Inflammatory macrophage treated with lipopolysaccharide for 1 hour (primary cell): ENCODE results near the gene GPR137B.
A peak's percentile ranks its signal among the peaks of the same experiment; 100 is the strongest.

Experiments
- DNase-seq, 2 donors: peaks; one replicate each; pipeline ENCODE4 v3.0.0-alpha.2; 2020 to 2022

Gene GPR137B

GRCh38 chr1:236142253-236143103, at the start of gene GPR137B:
TSS of gene GPR137B (plus strand) at chr1:236142539. CDS start at chr1:236142623, 84 bp downstream.
- DNase-seq, result peak; percentile 64 to 65

- DNase-seq, result no peak
These were observed 49.4 kb upstream of the GPR137B start for GRCh38 chr1:236092899-236093298.

DNA sequence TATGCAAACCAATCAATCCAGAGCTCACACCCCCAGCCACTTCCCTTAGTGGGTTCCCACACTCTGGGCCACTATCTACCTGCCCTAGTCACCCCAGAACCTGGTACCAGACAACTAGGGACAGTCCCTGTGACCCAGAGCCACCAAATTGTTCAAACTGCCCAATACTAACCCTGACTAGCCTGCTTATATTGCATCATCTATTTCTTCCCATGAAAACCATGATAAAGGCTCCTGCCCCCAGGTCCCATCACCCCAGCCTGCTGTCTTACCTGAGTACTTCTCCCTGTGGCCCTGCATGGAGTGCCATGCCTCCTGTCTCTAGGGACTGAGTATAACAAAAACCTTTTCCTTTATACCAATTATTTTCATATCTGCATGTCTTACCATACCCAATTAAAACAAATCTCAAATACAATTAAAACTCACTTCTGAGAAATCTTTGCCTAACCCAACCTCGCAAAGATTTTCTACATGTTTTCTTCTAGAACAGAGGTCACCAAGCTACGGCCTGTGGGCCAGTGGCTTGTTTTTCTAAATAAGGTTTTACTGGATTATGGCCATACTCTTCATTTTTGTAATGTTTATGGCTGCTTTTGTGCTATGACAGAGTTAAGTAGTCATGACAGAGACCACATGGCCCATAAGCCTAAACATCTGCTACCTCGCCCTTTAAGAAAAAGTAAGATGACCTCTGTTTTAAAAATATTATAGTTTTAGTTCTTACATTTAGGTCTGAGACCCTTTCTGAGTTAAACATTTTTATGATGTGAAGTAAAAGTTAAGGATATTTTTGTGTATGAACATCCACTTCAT, 46.4 kb upstream of the GPR137B start:
- DNase-seq, result no peak

GRCh38 chr1:236096660-236097482, 45.5 kb upstream of the GPR137B start:
- peak; percentile 24 to 47 for DNase-seq

DNA sequence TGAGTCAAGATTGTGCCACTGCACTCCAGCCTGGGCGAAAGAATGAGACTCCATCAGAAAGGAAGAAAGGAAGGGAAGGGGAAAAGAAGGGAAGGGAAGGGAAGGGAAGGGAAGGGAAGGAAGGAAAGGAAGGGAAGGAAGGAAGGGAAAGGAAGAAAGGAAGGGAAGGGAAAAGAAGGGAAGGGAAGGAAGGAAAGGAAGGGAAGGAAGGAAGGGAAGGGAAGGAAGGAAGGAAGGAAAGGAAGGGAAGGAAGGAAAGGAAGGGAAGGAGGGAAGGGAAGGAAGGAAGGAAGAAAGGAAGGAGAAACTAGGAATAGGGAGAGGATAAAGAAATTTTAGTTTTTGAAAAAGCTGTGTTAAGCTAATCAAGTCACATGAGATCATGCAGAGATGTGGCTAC, 44.1 kb upstream of the GPR137B start:
- no peak for DNase-seq

DNA sequence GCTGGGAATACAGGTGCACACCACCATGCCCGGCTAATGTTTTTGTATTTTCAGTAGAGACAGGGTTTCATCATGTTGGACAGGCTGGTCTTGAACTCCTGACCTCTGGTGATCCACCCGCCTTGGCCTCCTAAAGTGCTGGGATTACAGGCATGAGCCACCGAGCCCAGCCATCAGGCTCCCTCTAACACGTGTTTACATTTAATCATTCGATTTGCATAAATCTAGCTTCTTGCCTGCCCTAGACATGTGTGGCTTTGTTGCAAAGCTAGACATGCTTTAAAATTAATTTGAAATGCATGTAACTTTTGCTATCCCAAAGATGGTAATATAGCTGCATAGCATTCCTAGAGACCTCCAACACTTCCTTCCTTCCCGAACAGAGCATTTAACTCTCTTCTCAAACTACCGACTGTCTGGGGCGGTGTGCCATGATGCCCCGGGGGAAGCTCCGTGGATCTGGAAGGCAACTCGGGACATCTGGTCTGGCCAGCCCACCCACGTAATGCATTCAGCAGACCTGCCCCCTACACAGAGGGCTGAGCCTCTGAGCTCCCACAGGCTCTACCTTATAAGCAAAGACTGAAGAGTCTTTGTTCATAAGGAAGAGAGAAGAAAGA, 42.9 kb upstream of the GPR137B start:
- DNase-seq, result no peak

DNA sequence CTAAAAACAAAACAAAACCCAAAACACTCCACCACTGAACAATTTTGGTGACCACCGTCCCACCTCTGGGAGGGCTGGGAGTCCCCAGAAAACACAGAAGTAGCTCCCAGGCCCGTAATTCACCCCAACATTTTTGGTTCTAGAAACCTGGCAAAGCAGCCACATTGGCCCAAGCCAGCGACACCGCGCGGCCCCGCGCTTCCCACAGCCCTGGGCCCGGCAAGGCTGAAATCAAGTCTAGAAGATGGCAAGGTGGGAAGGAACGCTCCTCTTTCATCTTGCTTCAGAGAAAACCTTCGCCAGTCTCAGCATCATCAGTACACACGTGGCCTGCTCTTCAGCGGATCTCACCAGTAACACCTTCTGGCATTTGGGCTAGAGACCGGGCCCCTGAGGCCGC, 41.5 kb upstream of the GPR137B start:
- no peak for DNase-seq

DNA sequence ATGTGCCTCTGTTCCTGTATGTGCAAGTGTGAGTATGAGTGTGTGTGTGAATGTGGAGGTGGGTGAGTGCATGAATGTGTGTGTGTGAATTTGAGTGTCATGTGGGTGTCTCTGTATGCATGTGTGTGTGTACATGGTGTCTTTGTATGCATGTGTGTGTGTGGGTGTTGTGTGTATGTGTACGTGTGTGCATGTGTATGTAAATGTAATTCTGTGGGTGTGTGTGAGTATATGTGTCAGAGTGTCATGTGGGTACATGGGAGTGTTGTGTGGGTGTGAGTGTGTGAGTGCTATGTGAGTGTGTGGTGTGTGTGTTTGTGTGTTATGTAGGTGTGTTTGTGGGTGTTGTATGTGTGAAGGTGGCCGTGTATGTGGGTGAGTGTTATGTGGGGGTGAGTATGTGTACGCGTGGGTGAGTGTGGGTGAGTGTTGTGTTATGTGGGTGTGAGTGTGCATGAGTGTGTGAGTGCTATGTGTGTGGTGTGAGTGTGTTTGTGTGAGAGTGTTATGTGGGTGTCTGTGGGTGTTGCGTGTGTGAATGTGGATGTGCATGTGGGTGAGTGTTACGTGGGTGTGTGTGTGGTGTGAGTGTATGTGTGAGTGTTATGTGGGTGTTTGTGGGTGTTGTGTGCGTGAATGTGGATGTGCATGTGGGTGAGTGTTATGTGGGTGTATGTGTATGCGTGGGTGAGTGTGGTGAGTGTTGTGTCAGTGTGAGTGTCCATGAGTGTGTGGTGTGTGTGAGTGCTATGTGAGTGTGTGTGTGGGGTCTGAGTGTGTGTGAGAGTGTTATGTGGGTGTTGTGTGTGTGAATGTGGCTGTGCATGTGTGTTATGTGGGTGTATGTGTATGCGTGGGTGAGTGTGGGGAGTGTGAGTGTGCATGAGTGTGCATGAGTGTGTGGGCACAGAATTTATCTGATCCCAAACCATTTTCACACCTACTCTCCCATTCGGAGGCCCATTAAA, 40.8 kb upstream of the GPR137B start:
- no peak for DNase-seq

GRCh38 chr1:236102611-236103010, 39.7 kb upstream of the GPR137B start:
- DNase-seq, result no peak

DNA sequence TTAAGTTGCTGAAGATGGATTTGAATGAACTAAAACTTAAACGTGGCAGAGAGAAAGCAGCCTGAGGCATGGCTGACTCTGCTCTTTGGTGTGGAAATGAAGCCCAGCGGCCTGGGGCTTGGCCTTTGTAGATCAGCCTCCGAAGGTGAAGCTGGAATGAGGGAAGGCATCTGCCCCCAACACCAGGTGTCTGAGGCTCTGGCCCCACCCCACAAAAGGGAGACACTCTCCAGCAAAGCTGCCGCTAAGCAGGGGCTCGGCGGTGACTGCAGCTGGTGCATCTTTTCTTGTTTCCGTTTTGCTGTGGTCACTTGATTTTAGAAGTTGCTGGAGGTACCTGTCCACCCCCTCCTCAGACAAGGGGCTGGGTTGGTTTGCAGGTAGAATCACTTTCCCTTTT, 39.3 kb upstream of the GPR137B start:
- no peak for DNase-seq

- peak; percentile 31 to 89 for DNase-seq
These were observed 38.6 kb upstream of the GPR137B start for GRCh38 chr1:236103646-236104218.

DNA sequence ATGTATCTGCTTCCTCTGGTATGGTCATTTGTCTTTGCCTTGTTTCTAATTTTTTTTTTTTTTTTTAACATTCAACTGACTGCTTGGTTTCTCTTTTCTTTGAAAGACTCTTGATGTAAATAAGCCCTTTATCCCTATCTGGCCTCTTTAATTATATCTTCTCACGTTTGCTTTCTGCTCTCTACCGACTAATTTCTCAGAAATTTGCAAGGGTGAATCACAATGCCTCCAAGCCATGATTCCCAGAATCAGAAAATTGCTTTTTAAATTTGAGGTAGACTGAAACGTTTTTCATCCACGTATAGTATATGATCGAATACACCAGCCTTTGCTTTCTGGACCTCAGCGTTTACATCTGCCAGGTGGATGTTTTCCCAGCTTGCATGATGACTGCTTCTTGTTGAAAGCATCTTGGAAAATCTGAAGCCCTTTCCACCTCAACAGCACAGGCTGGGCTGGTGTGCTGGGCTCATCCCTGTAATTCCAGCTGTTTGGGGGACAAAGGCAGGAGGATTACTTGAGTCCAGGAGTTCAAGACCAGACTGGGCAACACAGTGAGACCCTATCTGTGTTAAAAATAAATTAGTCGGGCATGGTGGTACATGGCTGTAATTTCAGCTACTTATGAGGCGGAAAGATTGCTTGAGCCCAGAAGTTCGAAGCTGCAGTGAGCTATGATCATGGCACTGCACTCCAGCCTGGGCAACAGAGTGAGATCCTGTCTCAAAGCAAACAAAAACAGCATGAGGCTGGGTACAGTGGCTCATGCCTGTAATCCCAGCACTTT, 35.0 kb upstream of the GPR137B start:
- no peak for DNase-seq

DNA sequence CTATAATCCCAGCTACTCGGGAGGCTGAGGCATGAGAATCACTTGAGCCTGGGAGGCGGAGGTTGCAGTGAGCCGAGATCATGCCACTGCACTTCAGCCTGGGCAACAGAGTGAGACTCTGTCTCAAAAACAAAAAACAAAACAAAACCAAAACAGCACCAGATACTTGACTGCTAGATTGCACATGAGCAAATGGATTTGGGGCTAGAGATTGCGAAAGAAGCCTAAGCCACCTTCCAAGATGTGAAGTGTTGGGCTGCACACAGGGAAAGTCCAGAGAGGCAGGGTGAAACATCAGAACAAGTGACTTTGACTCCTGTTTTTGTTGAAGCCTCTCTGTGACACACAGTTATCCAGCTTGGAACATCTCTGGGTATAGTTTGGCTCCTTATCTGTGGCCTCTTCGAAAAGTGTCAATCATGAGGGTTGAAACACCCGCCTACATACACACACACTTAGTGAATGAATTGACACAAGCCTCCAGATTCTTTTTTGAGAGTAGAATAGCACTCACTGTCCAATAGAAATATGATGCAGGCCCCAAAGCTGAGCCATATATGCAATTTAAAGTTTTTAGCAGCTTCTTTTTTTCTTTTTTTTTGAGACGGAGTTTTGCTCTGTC, 34.2 kb upstream of the GPR137B start:
- DNase-seq, result peak in 1 of 2 donors; percentile 10

DNA sequence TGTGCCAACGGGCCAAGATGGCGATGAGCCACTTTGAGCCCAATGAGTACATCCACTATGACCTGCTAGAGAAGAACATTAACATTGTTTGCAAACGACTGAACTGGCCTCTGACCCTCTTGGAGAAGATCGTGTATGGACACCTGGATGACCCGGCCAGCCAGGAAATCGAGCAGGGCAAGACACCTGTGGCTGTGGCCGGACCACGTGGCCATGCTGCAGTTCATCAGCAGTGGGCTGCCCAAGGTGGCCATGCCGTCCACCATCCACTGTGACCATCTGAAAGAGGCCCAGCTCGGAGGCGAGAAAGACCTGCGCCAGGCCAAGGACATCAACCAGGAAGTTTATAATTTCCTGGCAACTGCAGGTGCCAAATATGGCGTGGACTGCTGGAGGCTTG, 32.2 kb upstream of the GPR137B start:
- no peak for DNase-seq

DNA sequence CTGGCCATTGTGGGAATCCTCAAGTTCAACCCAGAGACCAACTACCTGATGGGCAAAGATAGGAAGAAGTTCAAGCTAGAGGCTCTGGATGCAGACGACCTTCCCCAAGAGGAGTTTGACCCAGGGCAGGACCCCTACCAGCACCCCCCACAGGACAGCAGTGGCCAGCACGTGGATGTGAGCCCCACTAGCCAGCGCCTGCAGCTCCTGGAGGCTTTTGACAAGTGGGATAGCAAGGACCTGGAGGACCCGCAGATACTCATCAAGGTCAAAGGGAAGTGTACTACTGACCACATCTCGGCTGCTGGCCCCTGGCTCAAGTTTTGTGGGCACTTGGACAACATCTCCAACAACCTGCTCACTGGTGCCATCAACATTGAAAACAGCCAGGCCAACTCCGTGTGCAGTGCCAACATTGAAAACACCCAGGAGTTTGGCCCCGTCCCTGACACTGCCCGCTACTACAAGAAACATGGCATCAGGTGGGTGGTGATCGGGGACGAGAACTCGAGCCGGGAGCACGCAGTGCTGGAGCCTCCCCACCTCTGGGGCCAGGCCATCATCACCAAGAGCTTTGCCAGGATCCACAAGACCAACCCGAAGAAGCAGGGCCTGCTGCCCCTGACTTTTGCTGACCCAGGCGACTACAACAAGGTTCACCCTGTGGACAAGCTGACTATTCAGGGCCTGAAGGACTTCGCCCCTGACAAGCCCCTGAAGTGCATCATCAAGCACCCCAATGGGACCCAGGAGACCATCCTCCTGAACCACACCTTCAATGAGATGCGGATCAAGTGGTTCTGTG, 30.6 kb upstream of the GPR137B start:
- DNase-seq, result no peak

GRCh38 chr1:236112332-236112627, 30.1 kb upstream of the GPR137B start:
- DNase-seq, result no peak

DNA sequence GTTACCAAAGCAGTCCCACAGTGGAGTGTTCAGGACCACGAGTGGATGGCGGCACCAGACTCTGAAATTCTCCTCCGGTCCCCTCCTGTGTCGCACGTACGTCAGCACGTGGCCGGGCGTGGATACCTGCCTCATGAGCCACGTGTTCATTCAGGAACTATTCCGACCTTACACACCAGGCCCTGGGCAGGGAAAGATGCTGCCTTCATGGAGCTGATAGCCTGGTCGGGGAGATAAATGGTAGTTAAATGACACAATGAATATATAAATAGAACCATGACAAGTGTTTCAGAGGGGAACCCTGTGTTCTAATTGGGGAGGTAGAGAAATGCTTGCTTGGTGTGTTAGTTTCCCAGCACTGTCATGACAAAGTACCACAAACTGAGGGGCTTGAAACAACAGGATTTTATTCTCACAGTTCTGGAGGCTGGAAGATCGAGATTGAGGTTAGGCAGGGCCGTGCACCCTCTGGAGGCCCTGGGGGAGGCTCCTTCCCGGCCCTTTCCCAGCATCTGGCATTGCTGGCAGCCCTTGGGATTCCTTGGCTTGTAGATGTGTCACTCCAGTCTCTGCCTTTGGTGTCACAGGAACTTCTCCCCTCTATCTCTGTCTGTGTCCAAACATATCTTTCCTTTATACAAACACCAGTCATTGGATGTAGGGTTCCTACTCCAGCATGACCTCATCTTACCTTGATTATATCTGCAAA, 28.9 kb upstream of the GPR137B start:
- DNase-seq, result no peak

DNA sequence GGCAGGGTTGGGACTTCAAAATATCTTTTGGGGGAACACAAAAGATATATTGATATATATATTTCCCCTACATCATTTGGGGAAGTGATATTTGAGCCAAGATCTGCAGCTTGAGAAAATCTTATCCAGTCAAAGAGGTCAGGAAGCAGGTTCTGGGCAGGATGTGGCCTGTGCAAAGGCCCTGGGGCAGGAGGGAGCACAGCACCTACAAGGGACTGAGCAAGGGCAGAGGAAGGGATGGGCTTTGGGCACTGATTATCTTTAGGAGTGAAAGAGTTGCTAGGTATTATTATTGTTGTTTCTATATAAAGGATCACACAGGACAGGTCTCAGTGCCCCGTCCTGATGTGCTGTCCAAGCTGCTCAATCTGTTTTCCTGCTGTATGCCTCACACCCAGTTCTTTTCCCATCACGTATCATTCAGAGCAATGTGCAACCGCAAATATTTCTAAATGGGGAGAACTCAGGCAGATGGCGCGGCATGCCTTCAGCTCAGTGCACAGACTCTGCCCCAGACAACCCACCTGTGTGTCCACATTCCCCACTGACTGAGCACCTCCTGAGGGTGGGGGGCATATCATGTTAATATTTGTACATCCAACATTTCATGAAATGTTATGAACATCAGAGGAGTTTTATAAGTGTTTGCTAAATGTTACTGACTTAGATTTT, 28.1 kb upstream of the GPR137B start:
- no peak for DNase-seq
